NCI-H1048 (cell line): ENCODE results near the gene KIF21A.
A peak's percentile ranks its signal among the peaks of the same experiment; 100 is the strongest.
"Not testable (repeated sequence)": the region's sequence is repeated elsewhere in the genome, so short reads cannot be mapped to it uniquely, and the experiment has no call there.

Source experiments
- DNase-seq: peaks from one replicate; lab custom pipeline; 2025; lab: John Stamatoyannopoulos, UW

The KIF21A gene, protein sequence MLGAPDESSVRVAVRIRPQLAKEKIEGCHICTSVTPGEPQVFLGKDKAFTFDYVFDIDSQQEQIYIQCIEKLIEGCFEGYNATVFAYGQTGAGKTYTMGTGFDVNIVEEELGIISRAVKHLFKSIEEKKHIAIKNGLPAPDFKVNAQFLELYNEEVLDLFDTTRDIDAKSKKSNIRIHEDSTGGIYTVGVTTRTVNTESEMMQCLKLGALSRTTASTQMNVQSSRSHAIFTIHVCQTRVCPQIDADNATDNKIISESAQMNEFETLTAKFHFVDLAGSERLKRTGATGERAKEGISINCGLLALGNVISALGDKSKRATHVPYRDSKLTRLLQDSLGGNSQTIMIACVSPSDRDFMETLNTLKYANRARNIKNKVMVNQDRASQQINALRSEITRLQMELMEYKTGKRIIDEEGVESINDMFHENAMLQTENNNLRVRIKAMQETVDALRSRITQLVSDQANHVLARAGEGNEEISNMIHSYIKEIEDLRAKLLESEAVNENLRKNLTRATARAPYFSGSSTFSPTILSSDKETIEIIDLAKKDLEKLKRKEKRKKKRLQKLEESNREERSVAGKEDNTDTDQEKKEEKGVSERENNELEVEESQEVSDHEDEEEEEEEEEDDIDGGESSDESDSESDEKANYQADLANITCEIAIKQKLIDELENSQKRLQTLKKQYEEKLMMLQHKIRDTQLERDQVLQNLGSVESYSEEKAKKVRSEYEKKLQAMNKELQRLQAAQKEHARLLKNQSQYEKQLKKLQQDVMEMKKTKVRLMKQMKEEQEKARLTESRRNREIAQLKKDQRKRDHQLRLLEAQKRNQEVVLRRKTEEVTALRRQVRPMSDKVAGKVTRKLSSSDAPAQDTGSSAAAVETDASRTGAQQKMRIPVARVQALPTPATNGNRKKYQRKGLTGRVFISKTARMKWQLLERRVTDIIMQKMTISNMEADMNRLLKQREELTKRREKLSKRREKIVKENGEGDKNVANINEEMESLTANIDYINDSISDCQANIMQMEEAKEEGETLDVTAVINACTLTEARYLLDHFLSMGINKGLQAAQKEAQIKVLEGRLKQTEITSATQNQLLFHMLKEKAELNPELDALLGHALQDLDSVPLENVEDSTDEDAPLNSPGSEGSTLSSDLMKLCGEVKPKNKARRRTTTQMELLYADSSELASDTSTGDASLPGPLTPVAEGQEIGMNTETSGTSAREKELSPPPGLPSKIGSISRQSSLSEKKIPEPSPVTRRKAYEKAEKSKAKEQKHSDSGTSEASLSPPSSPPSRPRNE (N-terminal part only)

DNA sequence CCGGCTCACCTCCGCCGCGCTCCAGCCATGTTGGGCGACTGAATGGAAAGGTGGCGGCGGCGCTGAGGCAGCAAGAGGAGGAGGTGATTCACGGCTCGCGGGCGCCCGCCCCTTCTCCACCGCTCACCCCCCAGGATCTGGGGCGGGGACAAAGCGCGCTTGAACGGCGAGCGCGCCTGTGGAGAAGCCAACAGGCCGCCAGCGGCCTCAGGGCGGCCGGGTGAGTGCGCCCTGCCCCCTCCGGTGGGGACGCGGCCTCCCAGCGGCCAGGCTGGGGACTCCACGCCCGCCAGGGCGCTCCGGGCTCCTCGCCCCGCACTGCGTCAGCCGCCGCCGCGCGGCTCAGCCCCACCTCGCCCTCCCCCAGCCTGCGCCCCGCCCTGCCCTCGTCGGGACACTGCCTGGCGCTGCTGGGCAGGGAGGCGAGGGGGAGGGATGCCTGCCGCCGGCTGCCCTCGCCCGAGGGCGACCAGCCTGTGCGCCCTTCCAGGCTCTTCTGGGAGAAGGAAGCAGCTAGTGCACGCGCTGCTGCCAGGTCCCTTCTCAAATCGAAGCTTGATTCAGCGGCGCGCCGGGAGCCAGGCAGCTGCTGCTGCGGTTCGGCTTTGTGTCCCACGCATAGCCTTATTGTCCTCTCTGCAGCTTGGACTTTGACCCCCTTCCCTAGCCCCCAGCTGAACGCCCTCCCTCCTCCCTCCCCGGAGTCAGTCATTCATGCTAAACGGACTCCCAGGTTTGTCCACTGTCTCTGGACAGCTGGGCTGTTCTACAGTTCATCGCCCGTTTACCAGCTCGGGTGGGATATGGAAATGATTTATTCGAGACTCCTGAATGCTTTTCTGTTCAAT lies at the start of gene KIF21A:
Gene KIF21A (minus strand): TSS at position 40 of the 848 bp plus-strand sequence. CDS start 150 bp downstream, outside the sequence.
- peak; percentile 62 for DNase-seq

- no peak for DNase-seq
Observed at GRCh38 chr12:39490500-39491282, 47.8 kb upstream of the KIF21A start.

DNA sequence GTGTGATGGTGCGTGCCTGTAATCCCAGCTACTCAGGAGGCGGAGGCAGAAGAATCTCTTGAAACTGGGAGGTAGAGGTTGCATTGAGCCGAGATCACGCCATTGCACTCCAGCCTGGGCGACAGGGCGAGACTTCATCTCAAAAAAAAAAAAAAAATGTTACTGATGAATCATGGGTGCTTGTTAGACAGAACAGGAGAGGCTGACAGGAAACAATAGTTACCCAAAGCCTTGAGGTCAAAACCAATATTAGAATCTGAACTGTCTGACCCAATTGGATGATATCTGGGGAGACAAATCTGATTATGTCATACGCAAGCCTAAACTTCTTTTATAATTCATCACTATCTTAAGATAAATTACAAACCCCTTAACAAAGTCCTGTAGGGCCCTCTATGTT lies 40.7 kb upstream of the KIF21A start:
- DNase-seq, result no peak

GRCh38 chr12:39483042-39483441 lies 40.1 kb upstream of the KIF21A start:
- DNase-seq, result no peak

DNA sequence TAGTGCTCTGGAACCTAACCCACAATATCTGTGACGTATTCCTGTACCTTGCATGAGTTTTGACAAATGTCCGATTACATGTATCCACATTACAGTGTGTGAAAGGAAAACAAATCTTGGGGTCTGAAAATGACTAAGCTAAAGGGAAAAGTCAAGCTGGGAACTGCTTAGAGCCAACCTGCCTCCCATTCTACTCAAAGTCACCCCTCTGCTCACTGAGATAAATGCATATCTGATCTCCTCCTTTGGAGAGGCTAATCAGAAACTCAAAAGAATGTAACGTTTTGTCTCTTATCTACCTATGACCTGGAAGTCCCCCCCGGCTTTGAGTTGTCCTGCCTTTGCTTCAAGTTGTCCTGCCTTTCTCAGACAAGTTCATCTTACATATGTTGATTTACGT lies 34.0 kb upstream of the KIF21A start:
- no peak for DNase-seq

- no peak for DNase-seq
Observed at GRCh38 chr12:39476121-39476520, 33.2 kb upstream of the KIF21A start.

DNA sequence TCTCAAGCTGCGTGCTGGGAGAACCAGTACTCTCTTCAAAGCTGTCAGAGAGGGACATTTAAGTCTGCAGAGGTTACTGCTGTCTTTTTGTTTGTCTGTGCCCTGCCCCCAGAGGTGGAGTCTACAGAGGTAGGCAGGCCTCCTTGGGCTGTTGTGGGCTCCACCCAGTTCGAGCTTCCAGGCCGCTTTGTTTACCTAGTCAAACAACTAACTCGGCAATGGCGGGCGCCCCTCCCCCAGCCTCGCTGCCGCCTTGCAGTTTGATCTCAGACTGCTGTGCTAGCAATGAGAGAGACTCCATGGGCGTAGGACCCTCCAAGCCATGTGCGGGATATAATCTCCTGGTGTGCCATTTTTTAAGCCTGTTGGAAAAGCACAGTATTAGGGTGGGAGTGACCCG lies 32.2 kb upstream of the KIF21A start:
- not testable (repeated sequence) for DNase-seq

DNA sequence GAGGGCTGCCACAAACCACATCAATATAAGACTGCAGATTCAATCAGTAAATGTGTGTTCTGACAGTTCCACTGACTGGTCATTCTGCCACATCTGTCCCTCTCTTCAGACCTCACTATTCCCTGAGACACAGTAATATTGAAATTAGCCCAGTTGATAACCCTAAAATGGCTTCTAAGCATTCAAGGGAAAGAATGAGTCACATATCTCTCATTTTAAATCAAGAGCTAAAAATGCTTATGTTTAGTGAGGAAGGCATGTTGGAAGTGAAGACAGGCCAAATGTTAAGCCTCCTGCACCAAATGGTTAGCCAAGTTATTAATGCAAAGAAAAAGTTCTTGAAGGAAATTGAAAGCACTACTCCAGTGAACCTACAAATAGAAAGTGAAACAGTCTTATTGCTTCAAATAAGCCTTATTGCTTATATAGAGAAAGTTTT lies 24.5 kb upstream of the KIF21A start:
- DNase-seq, result no peak

- no peak for DNase-seq
Observed at GRCh38 chr12:39464976-39465695, 22.2 kb upstream of the KIF21A start.

- DNase-seq, result no peak
Observed at GRCh38 chr12:39461059-39461458, 18.1 kb upstream of the KIF21A start.

- no peak for DNase-seq
Observed at GRCh38 chr12:39459027-39459434, 16.1 kb upstream of the KIF21A start.

- no peak for DNase-seq
Observed at GRCh38 chr12:39451977-39452376, 9.1 kb upstream of the KIF21A start.

- no peak for DNase-seq
Observed at GRCh38 chr12:39448038-39448437, 5.1 kb upstream of the KIF21A start.

DNA sequence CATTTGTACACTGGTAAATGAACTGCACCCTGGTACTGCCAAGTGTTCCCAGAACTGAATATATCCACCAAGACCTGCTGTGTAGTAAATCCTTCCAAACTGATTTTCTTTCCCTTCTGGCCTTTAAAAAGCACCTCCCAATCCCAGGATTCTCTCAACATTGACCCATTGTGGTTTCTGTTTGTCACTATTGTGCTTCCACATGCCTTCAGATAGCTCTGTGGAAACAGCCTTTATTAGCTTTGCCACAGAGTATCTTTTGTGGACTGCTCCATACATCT lies 949 bp upstream of the KIF21A start:
- DNase-seq, result no peak

GRCh38 chr12:39442831-39443080 lies 164 bp downstream of the KIF21A start:
- no peak for DNase-seq

DNA sequence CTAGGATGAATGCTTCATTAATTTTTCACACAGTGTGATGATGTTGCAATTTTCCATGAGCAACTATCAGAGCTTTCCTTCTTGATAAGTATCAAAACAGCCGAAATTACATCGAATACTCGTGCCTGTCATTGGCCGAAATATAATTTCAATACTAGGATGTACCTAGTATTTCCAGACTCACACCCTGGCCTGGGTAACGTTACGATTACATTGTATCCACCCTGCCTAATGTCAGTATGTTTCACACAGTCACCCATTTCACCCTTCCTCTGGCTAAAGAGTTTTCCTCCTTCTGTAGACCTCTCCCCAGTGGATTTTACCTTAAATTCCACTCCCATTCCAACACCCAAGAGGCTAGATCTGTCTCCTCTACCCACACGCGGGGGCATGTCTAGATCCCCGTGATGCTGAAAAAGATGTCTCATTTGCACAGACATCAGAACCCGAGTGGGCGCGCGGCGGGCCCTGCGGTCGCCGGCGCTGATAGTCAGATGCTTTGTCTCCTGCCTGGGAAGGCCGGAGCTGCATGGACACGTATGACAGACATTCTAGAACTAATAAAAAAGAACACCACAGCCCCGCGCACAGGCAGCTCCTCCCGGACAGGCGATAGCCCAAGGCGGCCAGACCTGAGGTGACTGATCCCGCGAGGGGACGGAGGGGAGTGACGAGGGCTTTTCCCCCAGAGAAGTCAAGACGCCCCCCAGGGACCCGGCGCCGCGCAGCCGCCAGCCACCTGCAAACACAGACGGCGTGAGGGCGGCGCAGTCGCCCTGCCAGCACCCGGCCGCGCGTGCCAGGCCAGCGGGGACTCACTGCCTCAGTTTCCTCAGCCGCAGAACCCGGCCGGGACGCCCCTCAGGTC lies 723 bp downstream of the KIF21A start:
- DNase-seq, result no peak

- DNase-seq, result no peak
Observed at GRCh38 chr12:39441189-39441962, 1.5 kb downstream of the KIF21A start.

GRCh38 chr12:39440781-39441180 lies 2.1 kb downstream of the KIF21A start:
- DNase-seq, result no peak
